A673 (cell line): ENCODE measurements around the gene PRRG3.

Experiments
- CTCF ChIP-seq: fragments of 300-800, 200-600 bp; sonication (generic); conservative IDR thresholded peaks from 2 replicates; pipeline ENCODE4 v1.5.1; 2017; ENCODE audit warnings: low read depth, mild to moderate bottlenecking, antibody characterized with exemption, low read length, moderate library complexity, mixed read lengths
- EZH2 ChIP-seq: fragments of 200-600 bp; sonication (generic); IDR thresholded peaks from 2 replicates; pipeline ENCODE4 v1.6.1; 2017; ENCODE audit warnings: borderline replicate concordance, low read depth, mild to moderate bottlenecking, mixed read lengths, antibody characterized with exemption, low read length; ENCODE audit not compliant: poor library complexity, severe bottlenecking

DNA sequence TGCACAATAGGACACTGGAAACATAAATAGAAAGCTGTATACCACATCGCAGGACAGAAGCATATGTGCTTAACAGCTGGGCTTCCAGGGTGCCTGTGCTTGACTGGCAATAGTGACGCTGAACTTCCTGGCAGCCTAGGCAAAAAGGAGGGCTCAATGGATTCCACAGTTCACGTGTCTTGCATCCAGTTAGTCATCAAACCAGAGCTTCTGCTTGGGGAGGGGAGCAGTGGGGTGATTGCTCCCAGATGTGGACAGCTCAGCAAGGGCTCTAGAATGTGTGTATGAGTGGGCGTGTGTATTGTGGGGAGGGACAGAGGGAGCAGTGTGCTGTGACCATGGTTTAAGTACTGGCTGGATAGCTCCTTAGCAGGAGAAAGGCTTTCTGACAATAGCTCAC, 2.3 kb downstream of the PRRG3 start:
- TF ChIP-seq CTCF (no peak), EZH2 (no peak)
